HepG2 (cell line): Measurements from ENCODE around the gene TAF6L. TPM values are rescaled to one million over a fixed set of nuclear protein-coding genes. Genes with fewer than 3 reads are reported as not detected.

Experiments
- BORCS8-MEF2B ChIP-seq: sonication (generic); formaldehyde crosslinking; IDR thresholded peaks from 2 replicates; pipeline ENCODE4 v1.8.0; 2022; ENCODE audit warnings: mild to moderate bottlenecking, missing genetic modification reagents
- GABPB1 ChIP-seq: IDR thresholded peaks from 2 replicates; pipeline ENCODE4 v1.6.1; 2016; ENCODE audit warnings: mild to moderate bottlenecking, missing genetic modification reagents, moderate library complexity, missing compliant biosample characterization
- GLMP ChIP-seq: sonication (generic); formaldehyde crosslinking; IDR thresholded peaks from 2 replicates; pipeline ENCODE4 v1.9.0; 2021; ENCODE audit warnings: missing genetic modification reagents, mild to moderate bottlenecking, borderline replicate concordance
- HDAC2 ChIP-seq: sonication (generic); formaldehyde crosslinking; IDR thresholded peaks from 2 replicates; pipeline ENCODE4 v1.4.0; 2020; ENCODE audit warnings: missing genetic modification reagents
- HNF1B ChIP-seq: sonication (generic); formaldehyde crosslinking; IDR thresholded peaks from 2 replicates; pipeline ENCODE4 v1.5.1; 2020; ENCODE audit warnings: mild to moderate bottlenecking, moderate library complexity, missing genetic modification reagents
- KDM1A ChIP-seq: IDR thresholded peaks from 2 replicates; pipeline ENCODE4 v1.6.1; 2016; ENCODE audit warnings: missing compliant biosample characterization
- KLF12 ChIP-seq: sonication (generic); formaldehyde crosslinking; IDR thresholded peaks from 2 replicates; pipeline ENCODE4 v1.4.0; 2020; ENCODE audit warnings: missing genetic modification reagents, borderline replicate concordance
- KMT2A ChIP-seq: sonication (generic); formaldehyde crosslinking; IDR thresholded peaks from 2 replicates; pipeline ENCODE4 v1.4.0; 2020; ENCODE audit warnings: missing genetic modification reagents
- MLLT10 ChIP-seq: sonication (generic); formaldehyde crosslinking; IDR thresholded peaks from 2 replicates; pipeline ENCODE4 v1.4.0; 2020; ENCODE audit warnings: missing genetic modification reagents
- MYC ChIP-seq: sonication (generic); formaldehyde crosslinking; IDR thresholded peaks from 2 replicates; pipeline ENCODE4 v1.9.0; 2021; ENCODE audit warnings: missing genetic modification reagents, borderline replicate concordance
- NPAS2 ChIP-seq: sonication (generic); formaldehyde crosslinking; IDR thresholded peaks from 2 replicates; pipeline ENCODE4 v1.8.0; 2022; ENCODE audit warnings: mild to moderate bottlenecking, missing genetic modification reagents, borderline replicate concordance
- NR3C1 ChIP-seq: sonication (generic); formaldehyde crosslinking; IDR thresholded peaks from 2 replicates; pipeline ENCODE4 v1.4.0; 2020; ENCODE audit warnings: missing genetic modification reagents
- RFX3 ChIP-seq: IDR thresholded peaks from 2 replicates; pipeline ENCODE4 v1.6.1; 2016; ENCODE audit warnings: missing biosample characterization, missing genetic modification reagents
- RXRB ChIP-seq: IDR thresholded peaks from 2 replicates; pipeline ENCODE4 v1.6.1; 2016; ENCODE audit warnings: borderline replicate concordance, missing genetic modification reagents, missing compliant biosample characterization
- SSRP1 ChIP-seq: IDR thresholded peaks from 2 replicates; pipeline ENCODE4 v1.6.1; 2016; ENCODE audit warnings: control low read depth
- TAF15 ChIP-seq: fragments of 200-400 bp; formaldehyde crosslinking; IDR thresholded peaks from one replicate; pipeline ENCODE4 v1.6.1; 2018; ENCODE audit warnings: mild to moderate bottlenecking, low read depth, low read length; ENCODE audit not compliant: poor library complexity, severe bottlenecking
- ZNF138 ChIP-seq: sonication (generic); formaldehyde crosslinking; IDR thresholded peaks from 2 replicates; pipeline ENCODE4 v1.5.0; 2020; ENCODE audit warnings: mild to moderate bottlenecking, low read depth, missing genetic modification reagents
- ZNF17 ChIP-seq: sonication (generic); formaldehyde crosslinking; IDR thresholded peaks from 2 replicates; pipeline ENCODE4 v1.5.0; 2020; ENCODE audit warnings: mild to moderate bottlenecking, missing genetic modification reagents
- ZNF296 ChIP-seq: sonication (generic); formaldehyde crosslinking; conservative IDR thresholded peaks from 2 replicates; pipeline ENCODE4 v1.5.0; 2020; ENCODE audit warnings: mild to moderate bottlenecking, missing genetic modification reagents
- ZNF546 ChIP-seq: sonication (generic); formaldehyde crosslinking; conservative IDR thresholded peaks from 2 replicates; pipeline ENCODE4 v1.8.1; 2023; ENCODE audit warnings: mild to moderate bottlenecking, missing genetic modification reagents
- ZNF552 ChIP-seq: sonication (generic); formaldehyde crosslinking; IDR thresholded peaks from 2 replicates; pipeline ENCODE4 v1.9.0; 2022; ENCODE audit warnings: missing genetic modification reagents, mild to moderate bottlenecking, borderline replicate concordance
- ZNF580 ChIP-seq: IDR thresholded peaks from 2 replicates; pipeline ENCODE4 v1.6.1; 2016; ENCODE audit warnings: low read depth, borderline replicate concordance
- ZNF652 ChIP-seq: IDR thresholded peaks from 2 replicates; pipeline ENCODE4 v1.6.1; 2016; ENCODE audit warnings: low read depth, borderline replicate concordance
- ZNF670 ChIP-seq: sonication (generic); formaldehyde crosslinking; IDR thresholded peaks from 2 replicates; pipeline ENCODE4 v1.8.0; 2022; ENCODE audit warnings: mild to moderate bottlenecking, missing genetic modification reagents, borderline replicate concordance
- ZNF841 ChIP-seq: sonication (generic); formaldehyde crosslinking; IDR thresholded peaks from 2 replicates; pipeline ENCODE4 v1.8.1; 2023; ENCODE audit warnings: missing genetic modification reagents, borderline replicate concordance
- polyA plus RNA-seq, 8 experiments: library from polyadenylated mRNA; depleted of rRNA in 3 of 8; stranded (reverse) in 7 of 8; unstranded in 1 of 8; fragments of >200 nt; fragmentation: Illumina TruSeq in 4 of 8; extraction: Trizol in 4 of 8; gene quantifications; 2 replicates each; pipeline versions ENCODE4 v1.2.1 to v1.2.3, GENCODE V29; 2011 to 2016; ENCODE audit warnings: low read depth in 4 of 8, missing spikeins in 1 of 8, mixed read lengths in 1 of 8; ENCODE audit not compliant: insufficient read depth in 1 of 8
- total RNA-seq, 5 experiments: library from RNA; depleted of rRNA; stranded (reverse); fragments of >200 nt; fragmentation: Illumina TruSeq; extraction: Trizol; gene quantifications; 2 replicates each; pipeline ENCODE4 v1.2.3, GENCODE V29; 2016; ENCODE audit warnings: low read depth in 1 of 5
- TF ChIP-seq, protein P1 (sequence below): sonication (generic); formaldehyde crosslinking; IDR thresholded peaks from 2 replicates; pipeline ENCODE4 v1.4.0; 2020; ENCODE audit warnings: missing genetic modification reagents

Gene TAF6L
- total and polyA plus RNA-seq, 2 of the 13 experiments (the other 11 are each of a cell fraction or from before 2014, with no cell fraction given) = 12.6 to 19.4 TPM

DNA sequence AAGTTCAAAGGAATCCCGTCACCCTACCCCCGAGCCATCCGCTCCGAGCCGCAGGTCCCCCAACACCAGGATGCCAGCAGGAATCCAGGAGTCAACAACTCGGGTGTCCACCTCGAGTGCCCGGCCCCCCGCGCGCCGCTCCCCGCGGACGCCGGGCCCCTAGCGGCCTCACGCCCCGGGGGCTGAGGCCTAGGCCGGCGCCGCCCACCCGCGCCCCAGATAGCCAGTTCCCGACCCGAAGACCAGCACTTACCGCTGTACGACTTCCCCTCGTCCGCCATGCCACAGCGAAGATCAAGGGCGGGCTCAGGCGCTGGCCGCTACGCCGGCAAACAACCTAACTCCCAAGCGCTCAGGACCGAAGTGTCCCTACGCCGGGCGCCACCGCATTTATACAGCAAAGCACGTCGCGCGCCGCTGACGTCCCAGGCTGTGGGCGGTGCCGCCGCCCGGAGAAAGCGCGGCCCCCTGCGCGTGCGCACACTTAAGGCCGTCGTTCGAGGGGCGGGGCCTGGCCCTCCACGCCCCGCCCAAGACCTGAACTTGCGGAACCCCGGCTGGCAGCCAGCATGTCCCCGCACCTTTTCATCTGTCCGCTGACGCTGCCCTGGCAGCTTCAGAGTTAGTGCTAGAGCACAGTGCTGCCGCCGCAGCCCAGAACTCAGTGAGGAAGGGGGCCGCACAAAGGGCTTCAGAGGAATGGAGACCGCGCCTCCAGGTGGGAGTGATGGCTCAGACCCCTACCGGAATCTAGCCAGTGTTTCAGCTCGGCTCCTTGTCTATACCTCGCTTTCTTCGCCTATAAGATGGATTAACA, 34.1 kb downstream of the TAF6L start, which contains the start of gene NXF1 (continued):
- TF ChIP-seq GABPB1 (CRISPR knock-in tag) (peak; percentile 85), MYC (CRISPR knock-in tag) (peak; percentile 78; the same call in 1 of the 2 replicates), RFX3 (CRISPR knock-in tag) (no peak; the same call in 1 of the 2 replicates), ZNF546 (CRISPR knock-in tag) (peak; percentile 74; the same call in 1 of the 2 replicates), TAF15 (peak; percentile 86), HNF1B (peak; percentile 74), ZNF670 (CRISPR knock-in tag) (peak; percentile 63; the same call in 1 of the 2 replicates), NR3C1 (CRISPR knock-in tag) (no peak), ZNF580 (peak; percentile 85; the same call in 1 of the 2 replicates), SSRP1 (CRISPR knock-in tag) (no peak; the same call in 1 of the 2 replicates), ZNF841 (CRISPR knock-in tag) (no peak), ZNF552 (peak; percentile 80), ZNF17 (CRISPR knock-in tag) (no peak), ZNF652 (CRISPR knock-in tag) (no peak), MLLT10 (CRISPR knock-in tag) (no peak), HDAC2 (CRISPR knock-in tag) (peak; percentile 50; the same call in 1 of the 2 replicates), KDM1A (CRISPR knock-in tag) (no peak), KLF12 (peak; percentile 80; the same call in 1 of the 2 replicates), RXRB (CRISPR knock-in tag) (peak; percentile 68), BORCS8-MEF2B (CRISPR knock-in tag) (0 out of 2 replicates have a peak, but pooled peaks have one; percentile 70), ZNF138 (CRISPR knock-in tag) (0 out of 2 replicates have a peak, but pooled peaks have one; percentile 26), KMT2A (CRISPR knock-in tag) (peak; percentile 96), GLMP (no peak), NPAS2 (CRISPR knock-in tag) (no peak), ZNF296 (CRISPR knock-in tag) (0 out of 2 replicates have a peak, but pooled peaks have one; percentile 61)
- TF ChIP-seq, protein P1, sequence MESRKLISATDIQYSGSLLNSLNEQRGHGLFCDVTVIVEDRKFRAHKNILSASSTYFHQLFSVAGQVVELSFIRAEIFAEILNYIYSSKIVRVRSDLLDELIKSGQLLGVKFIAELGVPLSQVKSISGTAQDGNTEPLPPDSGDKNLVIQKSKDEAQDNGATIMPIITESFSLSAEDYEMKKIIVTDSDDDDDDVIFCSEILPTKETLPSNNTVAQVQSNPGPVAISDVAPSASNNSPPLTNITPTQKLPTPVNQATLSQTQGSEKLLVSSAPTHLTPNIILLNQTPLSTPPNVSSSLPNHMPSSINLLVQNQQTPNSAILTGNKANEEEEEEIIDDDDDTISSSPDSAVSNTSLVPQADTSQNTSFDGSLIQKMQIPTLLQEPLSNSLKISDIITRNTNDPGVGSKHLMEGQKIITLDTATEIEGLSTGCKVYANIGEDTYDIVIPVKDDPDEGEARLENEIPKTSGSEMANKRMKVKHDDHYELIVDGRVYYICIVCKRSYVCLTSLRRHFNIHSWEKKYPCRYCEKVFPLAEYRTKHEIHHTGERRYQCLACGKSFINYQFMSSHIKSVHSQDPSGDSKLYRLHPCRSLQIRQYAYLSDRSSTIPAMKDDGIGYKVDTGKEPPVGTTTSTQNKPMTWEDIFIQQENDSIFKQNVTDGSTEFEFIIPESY = 0 out of 2 replicates have a peak, but pooled peaks have one; percentile 33
